ENCODE data around the gene TBKBP1.
"Not testable (repeated sequence)": the region's sequence is repeated elsewhere in the genome, so short reads cannot be mapped to it uniquely, and the experiment has no call there.

The TBKBP1 gene

GRCh38 chr17:47678196-47678595, 15.8 kb upstream of the TBKBP1 start:
- no peak for DNase-seq (ENCODE audit: low read depth in 2 of 2)

- no peak for DNase-seq (ENCODE audit: low read depth in 2 of 2)
These were observed 11.8 kb upstream of the TBKBP1 start for GRCh38 chr17:47682138-47682537.

- DNase-seq (ENCODE audit: low read depth in 2 of 2): not testable (repeated sequence)
These were observed 11.2 kb upstream of the TBKBP1 start for GRCh38 chr17:47682727-47683126.

DNA sequence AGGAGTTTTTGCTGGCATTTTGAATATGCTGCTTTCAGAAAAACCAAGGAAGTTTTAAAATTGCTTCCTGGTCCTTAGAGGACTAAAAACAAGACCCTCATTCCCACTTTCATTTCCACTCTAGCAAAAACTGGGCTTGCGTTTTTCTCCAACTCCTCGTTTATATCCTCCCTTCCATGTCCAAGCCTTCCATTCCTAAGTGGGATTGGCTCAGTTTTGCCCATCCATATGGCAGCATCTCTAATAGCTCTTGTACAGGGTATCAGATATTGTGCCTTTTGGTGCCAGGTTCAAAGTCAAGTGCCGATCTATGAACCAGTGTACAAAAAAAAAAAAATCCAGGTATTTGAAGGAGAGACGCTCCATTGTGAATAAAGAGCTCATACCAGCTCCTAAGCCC, 9.9 kb upstream of the TBKBP1 start:
- DNase-seq (ENCODE audit: low read depth in 2 of 2): no peak

DNA sequence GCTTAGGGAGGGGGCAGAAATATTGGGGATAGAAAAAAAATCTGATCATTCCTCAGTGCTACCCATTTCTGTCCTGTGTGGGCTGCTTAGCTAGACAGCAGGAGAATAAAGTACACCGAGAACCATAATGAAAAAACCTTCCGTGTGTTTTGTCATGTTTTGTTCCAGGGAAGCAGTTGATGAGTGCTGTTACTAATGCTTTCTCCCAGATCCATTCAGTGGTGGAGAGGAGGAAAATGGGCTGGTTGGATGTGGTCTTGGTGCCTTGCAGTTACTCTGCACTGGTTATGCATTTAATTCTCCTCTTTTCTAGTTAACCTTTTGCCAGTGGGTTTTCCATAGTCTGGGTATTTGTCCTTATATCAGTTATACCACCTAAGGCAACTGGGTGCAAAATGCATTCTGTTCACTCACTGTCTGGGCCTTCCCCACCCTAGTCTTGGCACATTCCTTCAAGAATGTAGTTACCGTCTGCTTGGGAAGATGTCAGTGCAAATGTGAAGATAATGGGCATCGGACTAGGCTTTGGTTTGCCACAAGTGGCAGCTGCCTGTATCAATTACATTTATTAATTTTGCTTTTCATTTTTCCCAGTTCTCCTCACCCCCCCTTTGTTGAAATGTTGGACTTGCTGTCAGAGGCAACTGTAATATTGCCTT, 9.3 kb upstream of the TBKBP1 start:
- no peak for DNase-seq (ENCODE audit: low read depth in 2 of 2)

DNA sequence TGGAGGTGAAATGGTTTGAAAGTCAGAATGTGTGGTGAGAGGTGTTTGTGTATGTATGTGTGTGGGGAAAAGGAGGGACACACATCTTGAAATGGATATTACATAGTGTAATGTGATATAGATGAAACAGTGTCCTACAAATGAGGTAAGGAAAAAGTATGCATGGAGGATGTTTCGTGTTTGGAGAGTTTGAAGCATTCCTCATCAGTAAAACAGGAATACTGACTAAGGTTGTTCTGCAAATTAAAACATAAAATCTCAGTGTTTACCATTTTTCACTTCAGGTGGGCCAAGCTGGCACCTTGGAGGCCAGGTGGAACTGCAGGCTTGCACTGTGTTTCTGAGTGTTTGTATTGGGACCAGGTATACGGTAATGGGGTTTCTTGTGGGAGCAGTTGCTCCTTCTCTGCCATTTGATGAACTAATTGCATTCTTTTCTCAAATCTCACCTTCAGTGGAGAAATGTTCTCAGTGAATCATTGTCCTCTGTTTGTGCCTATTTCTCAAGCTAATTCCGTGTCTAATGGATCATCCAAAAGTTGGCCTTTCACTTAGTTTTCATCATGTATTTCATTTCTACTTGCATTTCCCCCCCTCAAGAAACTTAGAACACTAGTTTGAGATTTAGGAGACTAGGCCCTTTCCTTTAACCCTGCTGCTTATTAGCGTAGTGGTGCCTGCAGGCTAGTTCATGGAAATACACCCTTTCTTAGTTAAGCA, 8.2 kb upstream of the TBKBP1 start:
- no peak for DNase-seq (ENCODE audit: low read depth in 2 of 2)

GRCh38 chr17:47686276-47686635, 7.7 kb upstream of the TBKBP1 start:
- no peak for DNase-seq (ENCODE audit: low read depth in 2 of 2)

GRCh38 chr17:47686664-47687327, 7.2 kb upstream of the TBKBP1 start:
- no peak for DNase-seq (ENCODE audit: low read depth in 2 of 2)

- no peak for DNase-seq (ENCODE audit: low read depth in 2 of 2)
These were observed 6.7 kb upstream of the TBKBP1 start for GRCh38 chr17:47687328-47687690.

DNA sequence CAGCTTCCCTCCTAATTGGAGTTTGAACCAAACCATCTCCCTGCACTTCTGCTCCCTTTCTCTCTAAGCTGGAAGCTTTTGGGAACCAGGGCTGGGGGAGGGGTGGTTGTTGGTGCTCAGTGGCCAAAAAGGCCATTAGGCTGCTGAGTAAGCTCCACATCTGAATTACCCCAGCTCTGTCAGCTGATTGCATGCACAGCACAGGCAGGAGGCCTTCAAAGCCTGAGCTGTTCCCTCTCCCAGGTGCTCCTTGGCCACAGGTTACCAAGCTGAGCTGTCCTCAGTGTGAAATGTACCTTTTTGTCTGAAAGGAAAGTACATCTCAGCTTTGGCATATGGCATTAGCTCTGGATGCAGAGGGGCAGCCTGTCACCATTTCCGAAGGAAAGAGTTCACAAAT, 6.2 kb upstream of the TBKBP1 start:
- DNase-seq (ENCODE audit: low read depth in 2 of 2): no peak

GRCh38 chr17:47690121-47690520, 3.8 kb upstream of the TBKBP1 start:
- no peak for DNase-seq (ENCODE audit: low read depth in 2 of 2)

DNA sequence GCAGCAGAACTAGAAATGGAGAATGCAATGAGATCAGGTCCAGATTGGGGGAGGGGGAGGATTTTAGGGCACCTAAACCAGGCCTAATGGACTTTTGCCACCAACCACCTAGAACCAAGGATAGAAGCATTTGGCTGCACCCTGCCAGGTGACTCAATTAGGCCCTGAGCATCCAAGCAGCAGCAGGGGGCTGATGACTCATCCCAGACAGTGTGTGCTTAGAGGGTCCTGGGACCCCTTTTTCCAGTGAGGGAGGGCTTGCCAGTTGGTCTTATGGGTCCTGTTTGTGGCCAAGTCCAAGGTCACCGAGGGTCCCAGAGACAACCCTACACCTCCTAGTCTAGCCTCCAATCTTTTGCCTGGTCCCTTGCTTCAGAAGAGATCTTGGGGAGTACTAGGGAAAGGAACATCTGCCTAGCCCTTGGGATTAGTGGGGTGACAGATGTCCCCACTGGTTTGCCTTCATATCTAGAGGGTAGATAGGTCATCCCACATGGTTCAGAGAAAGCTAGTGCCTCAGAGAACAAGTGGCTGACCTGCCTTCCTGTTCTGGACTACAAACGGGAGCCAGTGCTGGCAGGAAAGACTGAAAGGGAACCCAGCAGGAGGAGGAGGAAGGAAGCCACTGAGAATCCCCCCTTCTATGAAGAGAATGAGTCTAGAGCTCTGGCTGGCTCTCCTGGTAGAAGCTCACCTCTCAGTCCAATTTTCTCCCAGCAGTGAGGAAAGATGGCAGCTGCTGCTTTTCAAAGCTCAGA, 1.6 kb upstream of the TBKBP1 start:
- no peak for DNase-seq (ENCODE audit: low read depth in 2 of 2)

GRCh38 chr17:47692895-47693730, 848 bp upstream of the TBKBP1 start:
- no peak for DNase-seq (ENCODE audit: low read depth in 2 of 2)

GRCh38 chr17:47694581-47695428, 844 bp downstream of the TBKBP1 start:
- DNase-seq (ENCODE audit: low read depth in 2 of 2): peak; percentile 43 to 57

DNA sequence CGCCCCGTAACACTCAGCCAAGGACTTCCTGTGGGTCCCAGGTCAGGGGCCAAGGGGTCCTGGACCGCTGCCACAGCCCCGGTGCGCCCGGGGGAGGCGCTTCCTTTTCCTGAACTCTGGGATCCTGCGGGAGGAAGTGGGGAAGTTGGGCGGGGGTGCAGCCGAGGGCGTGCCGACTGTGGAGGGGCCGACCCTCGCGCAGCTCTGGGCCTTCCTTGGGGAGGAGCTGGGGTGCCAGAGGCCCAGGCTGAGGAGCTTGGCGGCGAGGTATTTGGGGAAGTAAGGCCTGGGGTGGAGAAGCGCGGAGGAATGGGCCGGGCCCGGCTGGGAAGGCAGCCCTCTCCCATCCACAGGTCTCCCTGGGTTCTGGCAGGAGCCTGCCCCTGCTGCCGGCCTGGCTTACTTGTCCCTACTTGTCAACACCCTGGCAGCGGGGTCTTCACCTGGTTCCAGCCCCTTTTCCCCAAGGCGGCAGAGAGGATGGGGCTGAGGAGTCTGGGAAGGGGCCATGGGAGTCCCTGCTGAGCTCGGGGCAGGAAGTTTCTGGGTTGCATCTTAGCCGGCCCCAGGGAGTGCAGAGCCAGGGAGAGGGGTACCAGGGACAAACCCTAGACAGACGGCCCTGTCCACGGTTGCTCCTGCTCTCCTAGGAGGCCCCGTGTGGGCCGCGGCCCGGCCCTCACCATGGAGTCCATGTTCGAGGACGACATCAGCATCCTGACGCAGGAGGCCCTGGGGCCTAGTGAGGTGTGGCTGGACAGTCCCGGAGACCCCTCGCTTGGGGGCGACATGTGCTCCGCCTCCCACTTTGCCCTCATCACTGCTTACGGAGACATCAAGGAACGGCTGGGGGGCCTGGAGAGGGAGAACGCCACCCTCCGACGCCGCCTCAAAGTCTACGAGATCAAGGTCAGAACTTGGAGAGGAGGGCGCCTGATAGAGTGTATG, 1.7 kb downstream of the TBKBP1 start:
- DNase-seq (ENCODE audit: low read depth in 2 of 2): no peak

DNA sequence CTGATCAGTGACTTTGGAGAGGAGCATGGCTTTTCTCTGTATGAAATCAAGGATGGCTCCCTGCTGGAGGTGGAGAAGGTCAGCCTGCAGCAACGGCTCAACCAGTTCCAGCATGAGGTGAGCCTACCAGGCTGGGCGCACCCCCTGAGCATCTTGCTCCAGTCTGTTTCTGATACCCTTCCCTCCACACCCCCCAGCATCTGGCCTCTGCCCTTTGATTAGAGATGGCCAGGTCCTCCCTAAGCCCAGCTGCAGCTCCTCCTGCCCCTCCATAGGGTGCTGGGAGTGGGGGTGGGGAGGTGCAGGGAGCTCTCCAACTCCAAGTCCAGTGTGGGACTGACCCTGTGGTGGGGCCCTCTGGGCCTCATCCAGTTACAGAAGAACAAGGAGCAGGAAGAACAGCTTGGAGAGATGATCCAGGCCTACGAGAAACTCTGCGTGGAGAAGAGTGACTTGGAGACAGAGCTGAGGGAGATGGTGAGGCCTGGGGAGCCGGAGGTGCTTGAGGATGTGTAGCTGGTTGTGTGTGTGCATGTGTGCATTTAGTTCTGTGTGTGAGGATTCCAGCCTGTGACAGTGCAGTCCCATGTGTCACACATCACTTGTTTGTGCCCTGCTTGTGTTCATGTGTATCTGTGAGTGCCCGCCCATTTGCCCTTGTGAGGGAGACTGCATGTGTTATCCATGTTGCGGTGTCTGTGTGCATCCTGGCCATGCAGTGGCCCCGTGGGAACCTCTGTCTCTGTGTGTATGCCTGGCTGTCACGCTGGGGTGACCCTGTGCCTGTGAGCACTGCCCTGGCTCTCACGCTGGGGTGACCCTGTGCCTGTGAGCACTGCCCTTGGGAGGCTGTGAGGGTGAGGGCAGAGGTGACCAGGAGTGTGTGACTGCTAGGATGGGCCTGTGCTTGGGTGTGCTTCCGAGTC, 3.0 kb downstream of the TBKBP1 start:
- no peak for DNase-seq (ENCODE audit: low read depth in 2 of 2)

DNA sequence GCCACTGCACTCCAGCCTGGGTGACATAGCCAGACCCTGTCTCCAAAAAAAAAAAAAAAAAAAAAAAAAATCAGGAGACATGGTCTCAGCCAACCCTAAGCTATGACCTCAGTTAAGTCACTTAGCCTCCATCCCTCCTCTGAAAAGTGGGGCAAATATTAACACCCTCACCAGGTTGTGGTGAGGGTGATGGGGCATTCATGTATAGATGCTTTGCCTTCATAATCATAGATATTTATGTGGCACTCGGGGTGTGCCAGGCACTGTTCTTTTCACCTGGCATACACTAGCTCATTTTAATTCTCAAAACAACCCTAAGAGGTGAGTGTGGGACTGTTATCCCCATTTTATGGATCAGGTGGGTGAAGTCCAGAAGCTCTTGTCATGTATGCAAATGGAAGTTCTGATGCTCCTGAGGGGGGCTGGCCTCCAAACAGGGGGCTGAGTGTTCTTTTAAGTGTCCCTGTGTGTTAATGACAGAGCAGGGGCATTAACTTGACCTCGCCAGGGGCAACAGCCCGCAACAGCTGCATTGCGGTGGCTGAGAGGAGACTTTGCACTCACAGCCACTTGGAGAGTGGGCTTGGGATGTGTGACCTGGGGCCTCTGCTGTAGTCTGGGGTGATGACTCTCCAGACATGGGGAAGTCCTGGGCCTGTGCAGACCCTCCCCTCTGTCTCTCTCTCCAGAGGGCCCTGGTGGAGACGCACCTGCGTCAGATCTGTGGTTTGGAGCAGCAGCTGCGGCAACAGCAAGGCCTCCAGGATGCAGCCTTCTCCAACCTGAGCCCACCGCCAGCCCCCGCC, 4.1 kb downstream of the TBKBP1 start:
- DNase-seq (ENCODE audit: low read depth in 2 of 2): no peak

All from stimulated activated CD4-positive, alpha-beta T cell treated with anti-CD3 and anti-CD28 coated beads, Interleukin-4, amount 100 ng/mL, for 48 hours (primary cell).